HG03439 (cell line): ENCODE results near the gene IGF2BP3.
"Not testable (repeated sequence)": the region's sequence is repeated elsewhere in the genome, so short reads cannot be mapped to it uniquely, and the experiment has no call there.

Source experiments
- ATAC-seq: cut with Tn5 transposase; IDR thresholded peaks from one replicate; pipeline ENCODE4 v1.9.1; 2021; ENCODE audit warnings: mild to moderate bottlenecking, moderate library complexity; ENCODE audit not compliant: unreplicated experiment

Gene IGF2BP3

DNA sequence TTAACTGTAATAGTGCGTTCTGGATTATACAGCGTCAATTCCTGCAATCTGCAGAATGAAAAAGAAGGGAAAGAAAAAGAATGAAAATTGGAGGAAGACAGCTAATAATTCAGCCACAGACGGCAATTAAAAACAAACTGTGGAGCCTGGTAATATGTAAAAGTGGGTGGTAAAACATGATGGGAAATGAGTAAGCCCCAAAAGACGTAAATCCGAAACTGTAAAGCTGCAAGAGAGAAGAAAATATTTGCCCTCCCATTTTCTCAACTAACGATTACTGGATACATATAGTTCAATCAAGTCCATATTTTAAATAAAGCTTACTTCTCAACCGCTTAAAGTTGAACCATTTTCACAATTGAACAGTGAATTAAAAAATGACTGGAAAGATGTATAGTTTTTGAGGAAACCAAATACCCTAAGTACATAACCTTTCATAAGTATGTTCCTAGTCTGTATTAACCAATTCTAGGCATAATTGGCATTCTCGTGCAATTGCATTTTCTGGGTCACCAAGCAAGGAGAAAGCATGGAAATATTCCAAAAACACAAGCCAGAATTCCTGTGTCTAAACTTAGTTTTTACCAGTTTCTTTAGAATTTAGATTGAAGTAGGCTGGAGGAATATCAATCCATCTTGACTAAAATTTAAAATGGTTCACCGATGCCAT lies 126.3 kb downstream of the IGF2BP3 start:
- ATAC-seq = no peak

DNA sequence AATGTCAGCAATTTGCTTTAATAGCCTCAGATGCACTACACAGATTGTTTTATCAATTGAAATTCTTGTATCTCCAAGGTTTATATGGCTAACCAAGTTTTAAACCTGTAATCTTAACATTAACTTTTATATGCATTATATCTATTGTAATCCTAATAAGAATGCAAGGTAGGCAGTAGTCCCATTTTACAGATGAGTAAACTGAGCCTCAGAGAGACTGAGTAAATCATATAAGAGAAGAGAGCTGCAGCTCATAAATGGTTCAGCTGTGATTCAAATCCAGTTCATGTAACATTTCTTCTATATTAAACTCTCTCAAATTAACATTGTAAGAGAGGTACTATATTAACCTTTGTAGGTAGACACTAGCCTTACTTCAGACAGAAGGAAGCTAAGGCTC lies 127.2 kb downstream of the IGF2BP3 start:
- ATAC-seq = no peak

DNA sequence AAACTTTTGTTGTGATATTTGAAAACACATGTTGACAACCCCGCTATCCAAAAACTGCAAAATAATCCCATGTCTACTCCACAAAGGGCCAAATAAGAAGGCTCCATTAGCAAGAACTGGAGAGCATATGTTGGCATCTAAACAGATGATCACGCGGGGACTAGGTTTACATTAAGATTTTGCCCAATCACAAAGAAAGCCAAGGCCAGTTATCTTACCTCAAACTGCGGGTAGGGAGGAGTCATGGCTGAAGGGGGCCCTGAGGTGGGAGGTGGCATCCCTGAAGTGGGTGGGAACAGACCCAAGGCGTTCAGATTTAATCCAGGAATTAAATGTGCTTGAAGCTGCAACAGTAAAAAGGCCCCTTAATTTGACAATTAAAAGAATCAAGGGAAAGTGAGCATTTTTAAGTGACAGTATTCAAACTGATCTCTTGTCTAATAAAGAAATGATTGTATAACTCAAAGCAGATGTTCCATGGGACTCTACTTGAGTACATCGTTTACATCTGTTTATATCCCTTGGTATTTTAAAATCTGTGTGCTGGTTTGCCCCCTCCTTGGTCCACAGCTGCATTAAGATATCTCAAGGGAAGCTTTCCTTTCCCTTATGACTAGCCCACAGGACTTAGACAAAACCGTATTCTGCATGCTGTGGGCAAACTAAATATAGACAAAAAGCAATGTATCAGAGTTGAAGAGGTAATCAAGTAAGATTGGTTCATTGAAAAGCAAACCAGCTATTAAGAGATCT lies 128.3 kb downstream of the IGF2BP3 start:
- ATAC-seq = no peak

DNA sequence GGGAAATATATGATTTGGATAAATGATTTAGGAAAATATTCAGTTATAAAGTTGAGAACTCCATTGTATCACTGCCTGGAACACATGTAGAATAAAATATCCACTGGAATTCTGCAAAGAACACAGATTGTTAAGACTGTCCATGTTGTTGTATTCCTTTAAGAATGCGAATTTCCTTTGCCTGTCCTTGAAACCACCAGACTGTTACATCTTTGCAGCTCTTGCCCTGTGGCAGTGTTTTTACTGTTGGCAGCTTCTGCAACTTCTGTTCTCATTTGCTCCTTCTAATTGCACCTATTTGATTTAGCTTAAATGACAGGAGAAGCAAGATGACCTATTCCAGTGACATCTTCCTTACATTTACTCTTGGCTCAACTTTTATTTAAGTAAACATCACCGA lies 131.4 kb downstream of the IGF2BP3 start:
- no peak for ATAC-seq

DNA sequence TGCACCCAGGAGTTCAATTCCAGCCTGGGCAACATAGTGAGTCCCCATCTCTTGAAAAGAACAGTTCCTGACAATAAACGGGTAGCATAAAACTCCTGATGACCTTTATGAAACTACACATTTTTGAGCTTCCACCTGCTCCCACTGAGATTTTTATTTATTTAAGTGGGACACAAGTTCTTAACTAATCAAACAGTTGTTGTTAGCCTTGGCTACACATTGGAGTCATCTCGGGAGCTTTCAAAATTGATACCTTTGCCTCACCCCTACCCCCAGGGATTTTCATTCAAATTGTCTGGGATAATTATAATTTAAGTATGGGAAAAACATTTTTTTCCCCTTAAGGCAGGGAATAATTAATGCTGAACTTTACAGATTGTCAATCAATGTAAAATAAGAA lies 131.9 kb downstream of the IGF2BP3 start:
- ATAC-seq = no peak

DNA sequence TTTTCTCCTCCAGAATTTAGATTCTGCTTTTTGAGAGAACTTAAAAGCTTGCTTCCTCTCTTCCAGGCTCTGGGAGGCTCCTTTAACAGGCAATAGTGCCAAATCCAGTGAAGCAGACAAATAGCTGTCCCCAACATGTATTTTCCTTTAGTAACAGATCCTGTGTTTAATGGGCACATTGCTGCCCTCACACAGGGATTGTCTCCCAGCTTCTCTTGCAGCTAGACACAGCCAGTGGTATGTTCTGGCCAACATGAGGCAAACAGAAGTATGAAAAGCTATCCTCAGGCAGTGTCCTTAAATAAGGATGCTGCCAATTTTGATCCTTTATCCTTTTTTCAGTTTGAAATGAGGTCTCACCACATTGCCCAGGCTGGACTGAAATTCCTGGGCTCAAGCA lies 132.9 kb downstream of the IGF2BP3 start:
- ATAC-seq = no peak

DNA sequence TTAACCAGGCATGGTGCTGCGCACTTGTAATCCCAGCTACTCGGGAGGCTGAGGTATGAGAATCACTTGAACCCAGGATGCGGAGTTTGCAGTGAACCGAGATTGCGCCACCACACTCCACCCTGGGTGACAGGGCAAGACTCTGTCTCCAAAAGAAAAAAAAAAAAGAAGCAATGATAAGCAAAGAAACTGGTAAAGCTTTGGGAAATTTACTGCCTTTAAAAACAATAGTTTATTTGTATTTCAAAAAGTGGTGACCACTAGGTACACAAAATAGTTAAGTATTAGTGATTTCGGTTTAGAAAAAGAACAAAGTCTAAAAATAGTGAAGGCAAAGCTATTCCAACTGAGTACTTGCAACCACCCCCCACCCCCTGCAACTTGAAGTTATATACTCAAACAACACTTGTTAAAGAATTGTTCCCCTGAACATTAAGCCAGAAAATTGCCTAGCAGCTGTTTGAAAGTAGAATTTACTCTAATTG lies 133.4 kb downstream of the IGF2BP3 start:
- no peak for ATAC-seq

DNA sequence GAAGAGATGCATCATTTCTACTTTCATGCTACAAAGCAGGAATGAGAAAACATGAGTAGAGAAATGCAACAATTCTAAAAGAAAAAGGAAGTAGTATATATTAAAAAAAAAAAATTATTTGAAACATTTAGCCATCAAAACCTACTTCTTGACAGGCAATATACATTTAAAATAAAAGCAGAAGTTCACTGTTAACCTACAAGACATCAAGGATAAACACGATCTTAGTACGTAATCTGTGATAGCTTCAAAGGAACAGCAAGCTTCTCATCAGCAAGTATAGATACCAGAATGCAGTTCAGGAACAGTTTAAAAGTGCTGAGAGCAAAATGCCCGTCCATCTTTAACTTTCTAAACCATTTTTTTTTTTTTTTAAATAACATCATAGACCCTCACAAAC lies 134.2 kb downstream of the IGF2BP3 start:
- ATAC-seq = no peak

DNA sequence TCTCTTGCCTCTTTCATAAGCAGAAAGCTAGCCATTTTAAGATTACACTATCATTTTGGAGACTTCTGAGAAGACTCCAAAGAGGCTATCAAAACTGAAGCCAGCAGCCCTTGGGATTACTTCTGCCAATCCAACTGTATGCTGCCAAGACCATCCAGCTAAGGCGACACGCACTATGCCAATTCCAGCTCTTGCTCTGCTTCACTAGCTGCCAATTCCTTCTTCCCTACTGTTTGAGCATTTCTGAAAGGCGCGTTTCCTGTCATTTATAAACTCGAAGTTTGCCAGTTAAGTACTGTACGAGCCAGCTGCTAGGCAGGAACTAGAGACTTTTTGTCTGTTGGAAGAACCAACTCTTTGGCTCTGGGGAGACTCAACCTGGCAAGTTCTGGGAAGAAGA lies 134.7 kb downstream of the IGF2BP3 start:
- ATAC-seq = no peak

DNA sequence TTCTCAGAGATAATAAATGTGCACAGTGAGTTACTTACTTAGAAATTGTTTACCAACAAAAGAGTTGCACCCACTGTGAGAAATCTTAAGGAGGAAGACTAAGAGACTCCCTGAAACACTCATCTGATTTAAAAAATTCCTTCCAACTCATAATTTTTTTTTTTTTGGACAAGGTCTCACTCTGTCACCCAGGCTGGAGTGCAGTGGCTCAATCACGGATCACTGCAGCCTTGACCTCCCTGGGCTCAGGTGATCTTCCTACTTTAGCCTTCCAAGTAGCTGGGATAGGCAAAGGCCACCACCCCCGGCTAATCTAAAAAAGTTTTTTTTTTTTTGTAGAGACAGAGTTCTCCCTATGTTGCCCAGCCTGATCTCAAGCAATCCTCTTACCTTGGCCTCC lies 135.2 kb downstream of the IGF2BP3 start:
- ATAC-seq = no peak

DNA sequence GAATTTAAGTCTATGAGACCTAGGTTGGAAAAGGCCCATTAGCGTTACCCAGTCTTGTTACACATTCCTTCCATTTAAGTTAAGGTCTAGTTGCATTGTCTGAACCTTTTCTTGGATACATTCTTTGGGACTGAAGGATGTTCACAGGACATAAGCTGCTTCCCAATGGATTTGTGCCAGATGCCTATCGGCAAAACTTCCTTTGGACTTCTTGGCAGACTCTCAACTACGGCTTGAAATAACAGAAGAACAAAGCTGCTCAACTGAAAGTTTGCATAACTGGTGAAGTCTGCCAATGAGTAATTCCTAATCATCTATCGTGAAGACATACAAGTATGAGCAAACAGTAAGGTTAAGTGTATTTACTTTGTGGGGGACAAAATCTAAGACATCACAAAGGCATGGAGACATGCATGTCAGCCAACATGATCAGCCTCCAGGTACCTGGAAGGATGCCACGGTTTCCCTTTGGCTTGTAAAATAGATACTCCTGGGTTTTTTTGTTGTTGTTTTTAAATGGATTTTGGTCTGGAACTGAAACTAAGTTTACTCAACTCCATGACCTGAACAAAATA lies 135.7 kb downstream of the IGF2BP3 start:
- ATAC-seq = no peak

DNA sequence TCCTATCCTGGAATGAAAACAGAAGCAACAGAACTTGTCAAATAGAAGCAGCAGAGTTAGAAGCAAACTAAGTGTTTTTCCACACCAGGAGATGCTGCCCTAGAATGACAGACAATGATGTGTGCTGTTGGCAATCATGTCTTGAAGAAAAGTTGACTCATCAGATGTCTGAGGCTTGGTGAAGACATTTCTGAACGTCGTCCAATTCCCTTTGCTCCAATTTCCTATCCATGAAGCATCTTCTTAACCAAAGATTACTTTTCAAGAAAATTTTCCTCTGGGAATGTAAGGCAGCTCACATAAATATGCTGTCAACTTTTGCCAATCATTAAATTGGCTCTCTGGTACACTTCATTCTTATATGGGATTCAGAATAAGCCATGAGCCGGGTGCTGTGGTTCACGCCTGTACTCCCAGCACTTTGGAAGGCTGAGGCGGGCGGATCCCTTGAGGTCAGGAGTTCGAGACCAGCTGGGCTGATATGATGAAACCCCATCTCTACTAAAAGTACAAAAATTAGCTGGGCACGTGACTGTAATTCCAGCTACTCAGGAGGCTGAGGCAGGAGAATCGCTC lies 136.5 kb downstream of the IGF2BP3 start:
- no peak for ATAC-seq

DNA sequence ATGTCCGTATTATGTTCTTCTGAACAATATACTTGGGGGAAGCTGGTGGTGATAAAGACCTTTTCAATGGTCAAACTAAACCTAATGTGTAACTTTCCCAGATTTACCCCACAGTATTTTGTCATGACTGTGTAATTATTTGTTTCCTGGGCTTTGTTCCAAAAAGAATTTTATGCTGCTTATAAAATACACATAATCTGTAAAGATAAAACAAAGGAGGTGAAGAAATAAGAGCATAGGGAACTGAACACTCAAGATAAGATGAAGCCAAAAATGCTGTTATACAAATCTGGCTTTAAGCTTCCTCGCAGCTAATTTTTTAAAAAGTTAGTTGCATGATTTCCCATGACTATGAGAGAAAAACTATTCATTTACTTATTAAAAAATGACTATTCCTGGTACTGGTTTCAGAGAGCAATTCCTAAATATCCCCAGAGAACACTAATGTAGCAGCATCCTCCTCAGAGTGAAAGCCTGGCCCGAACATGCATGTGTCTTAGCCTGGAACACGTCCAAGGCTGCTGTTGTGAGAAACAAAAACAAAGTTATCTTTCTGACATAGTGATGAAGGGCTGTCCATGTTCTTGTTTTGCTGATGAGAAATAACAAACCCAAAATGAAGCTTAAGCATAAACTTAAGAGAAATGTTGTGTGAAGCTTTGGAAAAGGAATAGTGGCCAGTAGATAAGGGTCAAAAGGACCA lies 137.2 kb downstream of the IGF2BP3 start:
- ATAC-seq = no peak

DNA sequence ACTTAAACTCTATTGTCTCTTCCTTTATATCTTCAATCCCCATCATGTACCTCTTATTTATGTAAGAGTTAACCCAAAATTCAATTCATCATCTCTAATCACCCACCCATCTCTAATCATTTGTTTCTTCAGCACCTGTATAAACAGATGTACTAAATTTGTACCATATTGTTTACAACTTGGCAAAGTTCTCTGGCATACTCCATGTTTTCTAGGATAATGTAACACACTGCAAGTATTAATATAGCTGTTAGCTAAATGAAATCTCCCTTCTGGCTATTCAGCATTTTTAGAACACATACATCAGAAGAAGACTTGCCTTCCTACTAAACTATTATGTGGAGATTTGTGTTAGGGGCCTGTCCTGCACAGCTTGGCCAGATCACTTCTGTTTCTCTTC lies 138.1 kb downstream of the IGF2BP3 start:
- ATAC-seq = no peak

DNA sequence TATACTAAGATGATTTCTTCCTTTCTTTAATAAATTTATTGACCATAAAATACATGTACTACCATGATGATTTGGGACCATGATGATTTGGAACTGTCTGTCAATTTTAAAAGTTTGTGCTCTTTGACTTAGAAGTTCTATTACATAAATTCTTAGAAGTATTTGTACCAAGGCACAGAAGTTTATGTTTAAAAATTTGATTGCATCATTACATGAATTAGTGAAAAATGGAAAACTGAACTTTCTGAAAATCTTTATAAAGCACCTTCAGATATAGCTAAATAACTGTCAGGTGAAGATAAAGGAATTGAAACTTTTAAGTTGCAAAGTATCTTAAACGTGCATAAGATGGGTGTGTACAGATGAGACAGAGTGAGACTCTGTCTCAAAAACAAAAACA lies 139.2 kb downstream of the IGF2BP3 start:
- ATAC-seq = no peak

DNA sequence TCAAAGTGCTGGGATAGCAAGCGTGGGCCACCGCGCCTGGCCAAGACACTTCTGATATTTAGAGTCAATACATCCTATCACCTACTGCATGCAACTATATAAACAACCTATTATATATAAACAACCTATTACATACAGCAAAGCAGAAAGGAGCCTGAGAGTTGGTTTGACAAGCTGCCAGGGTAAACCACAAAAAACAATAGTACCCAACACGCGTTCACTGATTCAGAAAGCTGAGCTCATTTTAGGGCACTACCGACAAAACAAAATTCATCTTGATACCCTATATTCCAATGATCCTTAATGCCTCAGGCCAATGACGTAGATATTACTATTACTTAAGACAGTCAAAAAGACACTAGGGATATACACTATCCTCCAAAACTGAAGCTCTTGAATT lies 154.9 kb downstream of the IGF2BP3 start:
- ATAC-seq = no peak

DNA sequence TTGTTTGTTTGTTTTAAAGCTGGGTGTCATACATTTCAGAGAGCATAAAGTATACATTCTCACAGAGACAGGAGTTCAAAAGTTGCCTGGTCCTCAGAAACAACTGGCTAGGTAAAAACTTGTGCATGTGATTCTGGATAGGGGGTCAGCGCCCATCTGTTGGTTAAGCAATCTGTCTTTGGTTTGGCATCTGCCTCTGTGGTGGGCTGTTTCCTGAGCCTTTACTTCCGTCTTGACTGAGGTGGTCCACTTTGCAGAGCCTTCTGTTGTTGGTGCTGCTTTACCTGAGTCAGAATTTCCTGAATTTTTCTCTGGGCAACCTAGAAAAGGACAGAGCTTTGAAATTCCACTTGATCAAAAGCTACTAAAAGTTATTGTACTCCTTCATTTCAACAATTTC lies 158.2 kb downstream of the IGF2BP3 start:
- ATAC-seq = not testable (repeated sequence)

DNA sequence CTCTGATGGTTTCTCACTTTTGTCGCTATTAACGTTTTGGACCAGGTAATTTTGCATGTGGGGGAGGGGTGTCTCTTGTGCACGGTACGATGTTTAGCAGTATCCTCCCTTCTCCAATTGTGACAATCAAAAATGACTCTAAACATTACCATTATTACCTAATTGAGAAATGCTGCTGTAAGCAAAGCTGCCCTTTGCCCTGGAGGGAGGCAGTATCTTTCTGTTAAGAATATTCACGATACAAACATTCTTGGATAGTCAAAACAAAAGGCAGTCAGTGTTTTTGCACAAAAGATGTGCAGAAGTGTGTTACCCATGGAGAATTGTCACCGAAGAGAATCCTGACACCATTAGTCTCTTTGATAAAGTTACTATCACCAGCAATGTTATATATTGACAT lies 161.5 kb downstream of the IGF2BP3 start:
- ATAC-seq = no peak

DNA sequence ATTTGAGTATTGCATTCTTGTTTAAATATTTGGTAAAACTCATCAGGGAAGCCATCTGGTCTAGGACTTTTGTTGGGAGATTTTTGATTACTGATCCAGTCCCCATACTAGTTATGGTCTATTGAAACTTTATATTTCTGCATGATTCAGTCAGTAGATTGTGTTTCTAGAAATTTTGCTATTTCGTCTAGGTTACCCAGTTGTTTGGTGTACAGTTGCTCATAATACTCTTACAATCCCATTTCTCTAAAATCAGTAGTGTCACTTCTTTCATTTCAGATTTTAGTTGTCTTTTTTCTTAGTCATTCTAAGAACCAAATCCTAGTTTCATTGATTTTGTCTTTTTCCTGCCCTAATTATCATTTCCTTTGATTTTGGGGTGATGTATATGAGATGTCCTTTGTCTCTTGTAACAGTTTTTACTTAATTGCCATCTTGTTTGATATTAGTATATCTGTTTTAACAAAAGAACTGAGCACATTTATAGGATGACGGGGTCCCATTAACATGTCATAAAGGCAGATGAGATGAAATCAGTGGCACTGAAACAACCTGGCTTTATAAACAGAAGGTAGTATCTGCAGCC lies 163.3 kb downstream of the IGF2BP3 start:
- ATAC-seq = no peak

DNA sequence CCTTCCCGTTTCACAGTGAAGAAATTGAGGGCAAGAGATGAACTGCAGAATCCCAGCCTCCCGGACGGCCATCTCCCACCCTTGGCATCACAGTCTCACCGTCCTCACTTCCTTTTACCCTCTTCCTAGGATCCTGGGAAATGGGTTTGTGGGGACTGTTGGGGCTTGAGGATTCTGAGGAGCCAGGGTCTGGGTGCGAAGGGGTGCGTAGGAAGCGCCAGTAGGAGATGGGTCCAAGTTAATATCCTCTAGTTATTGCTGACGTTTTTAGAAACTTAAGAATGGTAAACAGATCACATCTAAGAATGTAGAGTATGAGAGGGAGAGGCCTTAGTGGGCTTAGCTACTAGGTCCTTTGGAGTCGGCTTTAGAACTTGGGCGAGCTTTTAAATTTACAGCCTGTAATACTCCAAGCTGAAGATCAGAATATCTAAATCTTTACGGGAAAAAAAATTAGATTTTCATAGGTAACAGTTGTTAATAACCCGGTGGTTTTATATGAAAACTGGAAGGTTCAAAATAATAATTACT lies 170.5 kb downstream of the IGF2BP3 start:
- ATAC-seq = peak; percentile 3
